Measurements from ENCODE around the gene CEBPG. TPM values are rescaled to one million over a fixed set of nuclear protein-coding genes. Genes with fewer than 3 reads are reported as not detected.
A peak's percentile ranks its signal among the peaks of the same experiment; 100 is the strongest.

The CEBPG gene
- total and polyA plus RNA-seq, 9 of the 15 experiments (the other 6 are each of a cell fraction or from before 2014, with no cell fraction given): 9.5 to 34.9 (median 30.9) TPM

- H3K36me3 ChIP-seq (ENCODE audit: control insufficient read depth, insufficient read depth, low read length): no peaks in the 10 kb centered on the region
- TF ChIP-seq FOXK1 (CRISPR knock-in tag; IDR thresholded peaks at IDR 0.05; ENCODE audit: borderline replicate concordance) (no peak), CEBPG (CRISPR knock-in tag; IDR thresholded peaks at IDR 0.05) (no peak), CEBPG (tag; conservative IDR thresholded peaks at IDR 0.05 in 1 of 2, IDR thresholded peaks at IDR 0.05 in 1 of 2) (peak; percentile 56 to 64; a peak in 3 of 4 replicates)
- H3K27me3 ChIP-seq (ENCODE audit: control insufficient read depth in 2 of 2, insufficient read depth in 2 of 2, low read length in 2 of 2): peaks cover 29 to 60% of the 10 kb centered on the region in 2 experiments
- no peak overlapping the region for H3K4me3 ChIP-seq
- H3K9me3 ChIP-seq (replicated peaks; ENCODE audit: control insufficient read depth, insufficient read depth, low read depth, low read length): no peaks in the 10 kb centered on the region
- in situ Hi-C loops (cut with MboI) (no loop called here), intact Hi-C loops (cut with micrococcal nuclease) (no loop called here)
- H3K79me2 ChIP-seq (ENCODE audit: control insufficient read depth, insufficient read depth, low read length): no peaks in the 10 kb centered on the region
- WGBS (ENCODE audit: insufficient coverage, low coverage, missing lambda C conversion rate): 1% methylated on average over 6 of the region's 6 CpGs
- H4K20me1 ChIP-seq (replicated peaks; ENCODE audit: control insufficient read depth, insufficient read depth, low read length): no peaks in the 10 kb centered on the region; the same call in 1 of the 2 replicates
- no peak overlapping the region for H3K9ac ChIP-seq (ENCODE audit: insufficient read depth in 1 of 2, low read depth in 2 of 2, low read length in 2 of 2)
- CTCF ChIA-PET (ENCODE audit: low intra/inter-chr PET ratio): no interaction called here
- H2AFZ ChIP-seq (ENCODE audit: low read depth, low read length): no peak overlapping the region
- H3K4me1 ChIP-seq (replicated peaks in 1 of 2; ENCODE audit: control insufficient read depth in 2 of 2, insufficient read depth in 2 of 2, low read length in 2 of 2): no peaks in the 10 kb centered on the region
- ATAC-seq (no peak), DNase-seq (ENCODE audit: extremely low read depth in 1 of 4, low spot score in 3 of 4) (no peak), FAIRE-seq (no peak)
- POLR2A ChIA-PET: interaction anchor here (6.4 kb wide), 1 partner anchor 10 kb away, joined by 60 read pairs; the partner anchor contains the start of gene CEBPG
- H3K4me2 ChIP-seq (ENCODE audit: insufficient read depth, low read length): no peak overlapping the region
- no TSS peak for BruUV-seq (replicated peaks)
- H3K9me1 ChIP-seq (ENCODE audit: control insufficient read depth, insufficient read depth, low read length): no peaks in the 10 kb centered on the region
- no peak overlapping the region for H3K27ac ChIP-seq (ENCODE audit: extremely low read depth, low read depth, low read length)
These were observed 10.8 kb upstream of the CEBPG start for GRCh38 chr19:33362508-33363228.

GRCh38 chr19:33363476-33363875, 10.0 kb upstream of the CEBPG start:
- H3K9ac ChIP-seq (ENCODE audit: insufficient read depth in 1 of 2, low read depth in 2 of 2, low read length in 2 of 2): no peak overlapping the region
- in situ Hi-C loops (cut with MboI): no loop called here
- no peak overlapping the region for H3K4me2 ChIP-seq (ENCODE audit: insufficient read depth, low read length)
- POLR2A ChIA-PET: interaction anchor here (6.4 kb wide), 1 partner anchor 9 kb away, joined by 60 read pairs; the partner anchor contains the start of gene CEBPG
- no peaks in the 10 kb centered on the region for H3K79me2 ChIP-seq (ENCODE audit: control insufficient read depth, insufficient read depth, low read length)
- ATAC-seq: no peak
- peaks cover 32 to 67% of the 10 kb centered on the region in 2 experiments for H3K27me3 ChIP-seq (ENCODE audit: control insufficient read depth in 2 of 2, insufficient read depth in 2 of 2, low read length in 2 of 2)
- 1% methylated on average over 5 of the region's 5 CpGs for WGBS (ENCODE audit: insufficient coverage, low coverage, missing lambda C conversion rate)
- no peak overlapping the region for H2AFZ ChIP-seq (ENCODE audit: low read depth, low read length)
- H3K36me3 ChIP-seq (ENCODE audit: control insufficient read depth, insufficient read depth, low read length): no peaks in the 10 kb centered on the region
- H3K9me3 ChIP-seq (replicated peaks; ENCODE audit: control insufficient read depth, insufficient read depth, low read depth, low read length): no peaks in the 10 kb centered on the region
- DNase-seq (ENCODE audit: extremely low read depth in 1 of 4, low spot score in 3 of 4): no peak
- intact Hi-C loops (cut with micrococcal nuclease): no loop called here
- H3K27ac ChIP-seq (ENCODE audit: extremely low read depth, low read depth, low read length): no peak overlapping the region
- H3K9me1 ChIP-seq (ENCODE audit: control insufficient read depth, insufficient read depth, low read length): no peaks in the 10 kb centered on the region
- BruUV-seq (replicated peaks): no TSS peak
- H3K4me1 ChIP-seq (replicated peaks in 1 of 2; ENCODE audit: control insufficient read depth in 2 of 2, insufficient read depth in 2 of 2, low read length in 2 of 2): no peaks in the 10 kb centered on the region
- H3K4me3 ChIP-seq: no peak overlapping the region
- no peaks in the 10 kb centered on the region; the same call in 1 of the 2 replicates for H4K20me1 ChIP-seq (replicated peaks; ENCODE audit: control insufficient read depth, insufficient read depth, low read length)
- CTCF ChIA-PET (ENCODE audit: low intra/inter-chr PET ratio): no interaction called here
- no peak for FAIRE-seq
- TF ChIP-seq SETDB1 (IDR thresholded peaks at IDR 0.05; ENCODE audit: low read length) (no peak), ZNF511 (CRISPR knock-in tag; IDR thresholded peaks at IDR 0.05) (no peak), HMBOX1 (IDR thresholded peaks at IDR 0.05) (no peak)

All from K562 (cell line).